Endothelial cell of umbilical vein (primary cell): ENCODE data around the gene BPGM. TPM values are rescaled to one million over a fixed set of nuclear protein-coding genes. Genes with fewer than 3 reads are reported as not detected.

ENCODE experiments used
- BruUV-seq: library from RNA; stranded (reverse); fragments of 400-500 nt; replicated peaks from 2 replicates; lab custom pipeline; 2021; lab: Mats Ljungman, UMichigan
- CTCF ChIA-PET: fragments of 300-600, 350-600 bp; sonication (Branson Sonifier 250); formaldehyde crosslinking; loops from one replicate; lab custom pipeline; 2021; ENCODE audit warnings: antibody characterized with exemption, inconsistent platforms; lab: Charles Lee
- POLR2A ChIA-PET: fragments of 300-600, 350-600 bp; sonication (Branson Sonifier 250); formaldehyde crosslinking; loops from one replicate; lab custom pipeline; 2021; ENCODE audit warnings: antibody characterized with exemption, inconsistent platforms; lab: Charles Lee
- DNase-seq: peaks from one replicate; pipeline ENCODE4 v3.0.0-alpha.2; 2011; ENCODE audit warnings: low read depth, low spot score
- FAIRE-seq: peaks from 2 replicates; lab custom pipeline; 2011; peaks lifted over from hg19 to GRCh38; lab: Jason Lieb, UNC
- H2AFZ ChIP-seq: 2 replicates; pipeline ENCODE4 v1.6.0; 2012; ENCODE audit warnings: low read depth, low read length, control low read depth, inconsistent platforms
- H3K27ac ChIP-seq: 2 replicates; pipeline ENCODE4 v1.5.1; 2011; ENCODE audit warnings: low read depth, mild to moderate bottlenecking, control low read depth, low read length, moderate library complexity; ENCODE audit not compliant: insufficient read depth
- H3K27me3 ChIP-seq, 2 experiments: 2 replicates each; pipeline versions ENCODE4 v1.6.0 to v1.6.1; 2011; ENCODE audit warnings: low read length in 2 of 2, mixed read lengths in 1 of 2; ENCODE audit not compliant: control insufficient read depth in 2 of 2, insufficient read depth in 2 of 2
- H3K36me3 ChIP-seq, 2 experiments: 2 replicates in 1 of 2; 3 replicates in 1 of 2; pipeline ENCODE4 v1.5.1; 2011; ENCODE audit warnings: low read length in 2 of 2, mild to moderate bottlenecking in 1 of 2, moderate library complexity in 1 of 2; ENCODE audit not compliant: control insufficient read depth in 2 of 2, insufficient read depth in 2 of 2; ENCODE audit errors: extremely low read depth in 1 of 2
- H3K4me1 ChIP-seq: 3 replicates; pipeline ENCODE4 v1.5.1; 2011; ENCODE audit warnings: mild to moderate bottlenecking, low read length; ENCODE audit not compliant: control insufficient read depth, insufficient read depth; ENCODE audit errors: extremely low read depth
- H3K4me2 ChIP-seq: 2 replicates; pipeline ENCODE4 v1.6.1; 2011; ENCODE audit warnings: low read length, control low read depth, mixed read lengths; ENCODE audit not compliant: insufficient read depth
- H3K4me3 ChIP-seq, 3 experiments: fragments of 200-600 bp in 1 of 3; sonication (generic), shearing (Covaris generic) in 1 of 3; replicated peaks in 1 of 3; 2 replicates each; pipeline ENCODE4 v1.5.1; 2011 to 2016; ENCODE audit warnings: control low read depth in 3 of 3, low read length in 3 of 3, mild to moderate bottlenecking in 2 of 3, inconsistent platforms in 1 of 3, low read depth in 1 of 3, moderate library complexity in 1 of 3; ENCODE audit not compliant: insufficient read depth in 1 of 3
- H3K79me2 ChIP-seq: 2 replicates; pipeline ENCODE4 v1.6.0; 2012; ENCODE audit warnings: low read length, inconsistent platforms; ENCODE audit not compliant: control insufficient read depth, insufficient read depth
- H3K9ac ChIP-seq: replicated peaks from 2 replicates; pipeline ENCODE3; 2011; ENCODE audit warnings: low read length, control low read depth; ENCODE audit not compliant: insufficient read depth; ENCODE audit errors: extremely low read depth
- H3K9me1 ChIP-seq: replicated peaks from 3 replicates; pipeline ENCODE4 v1.6.0; 2011; ENCODE audit warnings: mild to moderate bottlenecking, low read length; ENCODE audit not compliant: control insufficient read depth, insufficient read depth; ENCODE audit errors: extremely low read depth
- H3K9me3 ChIP-seq: replicated peaks from 2 replicates; pipeline ENCODE4 v1.5.1; 2012; ENCODE audit warnings: low read length, inconsistent platforms; ENCODE audit not compliant: control insufficient read depth, insufficient read depth
- H4K20me1 ChIP-seq: replicated peaks from 2 replicates; pipeline ENCODE3; 2011; ENCODE audit warnings: mild to moderate bottlenecking, low read length; ENCODE audit not compliant: control insufficient read depth, insufficient read depth; ENCODE audit errors: extremely low read depth
- EZH2 ChIP-seq: IDR thresholded peaks from 2 replicates; pipeline ENCODE4 v1.6.1; 2012; ENCODE audit warnings: borderline replicate concordance, low read depth, mild to moderate bottlenecking, moderate library complexity, low read length, inconsistent platforms; ENCODE audit not compliant: severe bottlenecking
- FOS ChIP-seq: IDR thresholded peaks from 2 replicates; pipeline ENCODE4 v1.6.1; 2011; ENCODE audit warnings: mild to moderate bottlenecking, low read length, moderate library complexity, borderline replicate concordance; ENCODE audit not compliant: insufficient read depth
- GATA2 ChIP-seq: IDR thresholded peaks from 2 replicates; pipeline ENCODE4 v1.7.0; 2011; ENCODE audit warnings: low read depth, mild to moderate bottlenecking, moderate library complexity, mixed read lengths, low read length; ENCODE audit not compliant: insufficient read length, insufficient read depth
- JUN ChIP-seq: IDR thresholded peaks from 2 replicates; pipeline ENCODE4 v1.6.1; 2011; ENCODE audit warnings: borderline replicate concordance, low read depth; ENCODE audit not compliant: insufficient read length, insufficient read depth
- MYC ChIP-seq: IDR thresholded peaks from one replicate; pipeline ENCODE4 v1.6.1; 2011; ENCODE audit warnings: mild to moderate bottlenecking, low read depth, low read length
- POLR2A ChIP-seq: IDR thresholded peaks from 2 replicates; pipeline ENCODE4 v1.6.1; 2012; ENCODE audit warnings: low read depth, mild to moderate bottlenecking, control low read depth, low read length
- POLR2AphosphoS5 ChIP-seq: IDR thresholded peaks from 2 replicates; pipeline ENCODE4 v1.6.1; 2012; ENCODE audit warnings: low read depth, mild to moderate bottlenecking, control low read depth, low read length, moderate library complexity; ENCODE audit not compliant: insufficient read depth
- dilution Hi-C: fragments of 300-500 bp; cut with MboI; formaldehyde crosslinking; loops from one replicate; pipeline ENCODE4 v1.15.0; 2019; ENCODE audit warnings: low sequenced_read_pairs; ENCODE audit not compliant: extremely low pct_ligation_motif_present
- intact Hi-C: fragments of 100-400 bp; cut with micrococcal nuclease; formaldehyde crosslinking; loops from one replicate; pipeline ENCODE4 v1.10.0; 2022
- polyA plus RNA-seq, 4 experiments: library from polyadenylated mRNA; depleted of rRNA in 3 of 4; stranded (reverse) in 3 of 4; unstranded in 1 of 4; fragments of >200 nt; gene quantifications; 2 replicates each; pipeline versions ENCODE4 v1.2.1 to v1.2.3, GENCODE V29; 2011 to 2012; ENCODE audit warnings: missing spikeins in 1 of 4
- total RNA-seq: library from RNA; stranded (reverse); gene quantifications from 2 replicates; pipeline ENCODE4 v1.2.3, GENCODE V29; 2021
- TF ChIP-seq, protein P1 (sequence below): IDR thresholded peaks from 2 replicates; pipeline ENCODE4 v1.6.1; 2011; ENCODE audit not compliant: insufficient read depth, insufficient read length
- TF ChIP-seq, protein P2 (sequence below), 2 donors: IDR thresholded peaks; 1 replicate in 1 of 2; 2 replicates in 1 of 2; pipeline ENCODE4 v1.5.1; 2011; ENCODE audit warnings: low read length in 2 of 2, mild to moderate bottlenecking in 2 of 2, moderate library complexity in 2 of 2, control low read depth in 1 of 2, inconsistent platforms in 1 of 2, low read depth in 1 of 2; ENCODE audit not compliant: insufficient read depth in 1 of 2; ENCODE audit errors: extremely low read depth in 1 of 2

BPGM gene
- total and polyA plus RNA-seq, 2 donors (not counting 3 experiments of a cell fraction or from before 2014, with no cell fraction given), result 24.2 to 28.3 TPM

DNA sequence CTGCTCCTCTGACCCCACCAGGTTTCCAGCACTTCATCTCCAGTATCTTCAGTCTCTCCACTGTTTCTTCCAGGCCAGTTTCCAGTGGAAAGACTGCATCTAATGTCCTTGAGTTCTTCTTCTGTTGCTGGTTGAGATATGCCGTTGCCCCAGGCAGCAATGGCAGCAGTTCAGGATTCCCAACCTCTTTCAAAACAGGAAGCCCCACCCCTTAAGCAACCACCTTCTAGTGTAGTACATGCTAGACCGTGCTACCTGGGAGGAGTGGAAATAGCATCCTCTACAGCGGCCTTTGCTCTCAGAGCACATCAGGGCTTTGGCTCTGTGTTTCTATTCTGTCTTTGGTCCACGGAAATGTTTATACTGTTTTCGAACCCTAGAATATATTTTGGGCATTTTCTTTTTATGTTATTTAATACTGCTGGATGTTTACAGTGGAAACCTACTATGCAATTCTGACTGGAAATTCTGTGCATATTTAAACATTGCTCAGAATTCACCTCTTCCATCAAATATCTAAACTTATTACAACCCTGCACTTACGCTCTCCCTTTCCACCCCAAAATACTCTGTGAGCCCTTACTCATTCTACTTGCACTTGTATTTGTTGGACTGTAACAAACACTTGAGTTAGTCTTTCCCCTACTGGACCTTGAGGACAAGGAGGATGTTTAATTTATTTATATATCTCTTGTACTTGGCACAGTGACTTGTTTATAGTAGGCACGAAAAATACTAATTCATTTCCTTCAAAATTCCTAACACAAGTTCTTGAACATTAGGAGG, 8.5 kb upstream of the BPGM start:
- Histone ChIP-seq H4K20me1 (no peaks in the 10 kb centered on the region), H3K36me3 (no peaks in the 10 kb centered on the region), H3K9ac (no peak overlapping the region), H3K9me3 (no peaks in the 10 kb centered on the region), H3K27me3 (no peaks in the 10 kb centered on the region), H2AFZ (peak overlapping the region; percentile 16), H3K4me2 (no peak overlapping the region), H3K27ac (no peak overlapping the region), H3K79me2 (no peaks in the 10 kb centered on the region), H3K4me1 (peaks cover 7% of the 10 kb centered on the region), H3K4me3 (no peak overlapping the region), H3K9me1 (no peaks in the 10 kb centered on the region)
- TF ChIP-seq FOS (no peak), POLR2AphosphoS5 (no peak), JUN (no peak), GATA2 (no peak), MYC (no peak), EZH2 (no peak), POLR2A (no peak)
- TF ChIP-seq, protein P1, sequence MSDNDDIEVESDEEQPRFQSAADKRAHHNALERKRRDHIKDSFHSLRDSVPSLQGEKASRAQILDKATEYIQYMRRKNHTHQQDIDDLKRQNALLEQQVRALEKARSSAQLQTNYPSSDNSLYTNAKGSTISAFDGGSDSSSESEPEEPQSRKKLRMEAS, result no peak
- TF ChIP-seq, protein P2, sequence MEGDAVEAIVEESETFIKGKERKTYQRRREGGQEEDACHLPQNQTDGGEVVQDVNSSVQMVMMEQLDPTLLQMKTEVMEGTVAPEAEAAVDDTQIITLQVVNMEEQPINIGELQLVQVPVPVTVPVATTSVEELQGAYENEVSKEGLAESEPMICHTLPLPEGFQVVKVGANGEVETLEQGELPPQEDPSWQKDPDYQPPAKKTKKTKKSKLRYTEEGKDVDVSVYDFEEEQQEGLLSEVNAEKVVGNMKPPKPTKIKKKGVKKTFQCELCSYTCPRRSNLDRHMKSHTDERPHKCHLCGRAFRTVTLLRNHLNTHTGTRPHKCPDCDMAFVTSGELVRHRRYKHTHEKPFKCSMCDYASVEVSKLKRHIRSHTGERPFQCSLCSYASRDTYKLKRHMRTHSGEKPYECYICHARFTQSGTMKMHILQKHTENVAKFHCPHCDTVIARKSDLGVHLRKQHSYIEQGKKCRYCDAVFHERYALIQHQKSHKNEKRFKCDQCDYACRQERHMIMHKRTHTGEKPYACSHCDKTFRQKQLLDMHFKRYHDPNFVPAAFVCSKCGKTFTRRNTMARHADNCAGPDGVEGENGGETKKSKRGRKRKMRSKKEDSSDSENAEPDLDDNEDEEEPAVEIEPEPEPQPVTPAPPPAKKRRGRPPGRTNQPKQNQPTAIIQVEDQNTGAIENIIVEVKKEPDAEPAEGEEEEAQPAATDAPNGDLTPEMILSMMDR (IDR thresholded peaks at IDR 0.05; ENCODE audit: extremely low read depth in 1 of 2, insufficient read depth in 1 of 2, low read depth in 1 of 2, low read length in 2 of 2), result no peak
- CTCF ChIA-PET, result interaction anchor here (1.5 kb wide), 1 partner anchor 63 kb away, joined by 6 read pairs; no protein-coding TSS in a partner anchor
- intact Hi-C loops (no loop called here), dilution Hi-C loops (no loop called here)
- BruUV-seq, result no TSS peak
- DNase-seq (no peak), FAIRE-seq (no peak)
- POLR2A ChIA-PET, result no interaction called here
